Central memory CD8-positive, alpha-beta T cell (primary cell): ENCODE results near the gene SLAMF9.

Experiments
- ATAC-seq: fragments of 150-1000 bp; cut with Tn5 transposase; replicated peaks from 2 replicates; pipeline ENCODE4 v1.10.0; 2022; ENCODE audit warnings: mild to moderate bottlenecking, moderate FRiP score, moderate number of reproducible peaks; ENCODE audit not compliant: poor library complexity, severe bottlenecking; ENCODE audit errors: extremely low read depth
- DNase-seq, 2 donors: peaks; one replicate each; pipeline ENCODE4 v3.0.0; 2021; ENCODE audit warnings: low spot score in 2 of 2
- H3K27ac Mint-ChIP-seq: one replicate; pipeline ENCODE4 v1.8.0; 2022; ENCODE audit warnings: low read depth, mild to moderate bottlenecking, moderate library complexity, mixed read lengths
- H3K27me3 Mint-ChIP-seq: one replicate; pipeline ENCODE4 v1.8.0; 2022; ENCODE audit warnings: mixed read lengths
- H3K36me3 Mint-ChIP-seq: one replicate; pipeline ENCODE4 v1.8.0; 2022; ENCODE audit warnings: mild to moderate bottlenecking, moderate library complexity, mixed read lengths; ENCODE audit not compliant: insufficient read depth
- H3K4me1 Mint-ChIP-seq: one replicate; pipeline ENCODE4 v1.8.0; 2022; ENCODE audit warnings: mixed read lengths
- H3K4me3 Mint-ChIP-seq: one replicate; pipeline ENCODE4 v1.8.0; 2022; ENCODE audit warnings: mild to moderate bottlenecking, moderate library complexity, mixed read lengths
- H3K9me3 Mint-ChIP-seq: one replicate; pipeline ENCODE4 v1.8.0; 2022; ENCODE audit warnings: mixed read lengths

Gene SLAMF9

DNA sequence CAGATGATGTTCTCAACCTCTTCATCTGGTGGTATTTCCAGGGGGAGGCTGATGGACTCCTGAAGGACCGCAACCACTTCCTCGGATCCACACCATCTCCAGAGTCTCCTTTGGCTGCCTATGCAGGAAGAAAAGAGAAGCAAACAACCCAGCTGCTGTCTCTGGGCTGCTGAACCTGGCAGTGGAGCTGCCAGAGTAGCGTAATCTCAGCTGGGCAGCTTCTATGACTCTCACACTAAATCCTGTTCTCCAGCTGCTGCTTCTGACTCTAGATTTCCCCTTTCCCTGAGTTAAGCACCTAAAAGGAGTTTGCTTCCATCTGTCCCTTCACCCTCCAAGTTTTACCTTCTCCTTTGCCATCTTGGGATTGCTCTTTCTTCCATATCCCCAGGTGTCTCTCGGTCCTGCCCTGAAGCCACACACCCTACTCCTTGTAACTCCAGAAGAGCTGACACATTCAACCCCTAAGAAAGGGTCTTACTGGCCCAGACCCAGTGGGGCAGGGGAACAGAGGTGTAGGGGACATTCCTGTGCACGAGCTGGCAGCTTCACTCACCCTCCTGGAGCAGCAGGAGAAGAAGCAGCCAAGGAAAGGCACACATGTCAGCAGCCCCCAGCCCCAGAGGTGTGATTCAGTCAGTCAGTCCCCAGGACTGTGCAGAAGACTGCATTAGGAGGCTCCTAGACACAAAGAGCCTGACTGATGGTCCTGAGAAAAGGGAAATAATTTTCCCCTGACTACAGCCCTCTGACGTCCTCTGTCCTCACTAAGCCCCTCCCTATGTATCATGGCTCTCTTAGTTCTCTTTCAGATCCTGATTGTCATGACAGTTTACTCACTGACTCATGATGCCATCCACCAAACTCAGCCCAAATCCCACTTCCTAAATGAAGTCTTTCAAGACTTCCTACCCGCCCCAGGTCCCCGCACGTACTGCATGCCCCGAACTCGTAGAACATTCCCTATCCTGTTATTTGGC, at the start of gene SLAMF9:
Gene SLAMF9 (minus strand): TSS at position 702 of the 980 bp plus-strand sequence. CDS start 100 bp downstream, at position 602.
- DNase-seq (no peak), ATAC-seq (no peak)
- H3K27me3 Mint-ChIP-seq, result peaks cover 49% of the 10 kb centered on the region
- no peak within 1 kb of the TSS for H3K27ac Mint-ChIP-seq
- no peaks in the 10 kb centered on the region for H3K9me3 Mint-ChIP-seq
- no peak within 1 kb of the TSS for H3K4me3 Mint-ChIP-seq
- no peaks in the 10 kb centered on the region for H3K36me3 Mint-ChIP-seq
- no peaks in the 10 kb centered on the region for H3K4me1 Mint-ChIP-seq

GRCh38 chr1:160001440-160001839, 47.4 kb upstream of the SLAMF9 start:
- ATAC-seq, result no peak
- H3K36me3 Mint-ChIP-seq, result no peaks in the 10 kb centered on the region
- peaks cover 7% of the 10 kb centered on the region for H3K27me3 Mint-ChIP-seq
- no peak overlapping the region for H3K27ac Mint-ChIP-seq
- no peaks in the 10 kb centered on the region for H3K9me3 Mint-ChIP-seq
- no peaks in the 10 kb centered on the region for H3K4me1 Mint-ChIP-seq
- H3K4me3 Mint-ChIP-seq, result no peak overlapping the region
- DNase-seq, result no peak

DNA sequence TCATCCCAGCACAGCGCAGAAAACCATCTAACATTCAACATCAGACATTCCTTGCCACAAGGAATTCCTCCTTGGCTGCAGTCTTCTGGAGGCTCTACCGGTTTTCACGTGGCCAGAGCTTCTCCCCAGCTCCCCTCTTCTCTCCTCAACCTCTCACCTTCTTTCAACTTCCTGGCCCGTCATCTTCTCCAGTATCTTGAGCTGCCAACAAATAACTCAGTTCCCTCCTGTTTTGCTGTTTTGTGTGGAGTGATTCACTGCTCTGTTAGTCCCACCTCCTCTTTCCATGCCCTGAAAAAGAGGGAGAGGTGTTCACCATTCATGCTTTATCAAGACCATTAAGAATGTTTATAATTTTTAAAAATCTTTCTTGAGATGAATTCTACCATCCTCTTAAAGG, 45.2 kb upstream of the SLAMF9 start:
- H3K27ac Mint-ChIP-seq, result no peak overlapping the region
- no peaks in the 10 kb centered on the region for H3K4me1 Mint-ChIP-seq
- H3K4me3 Mint-ChIP-seq, result no peak overlapping the region
- no peaks in the 10 kb centered on the region for H3K36me3 Mint-ChIP-seq
- H3K9me3 Mint-ChIP-seq, result no peaks in the 10 kb centered on the region
- H3K27me3 Mint-ChIP-seq, result peaks cover 25% of the 10 kb centered on the region
- ATAC-seq, result no peak
- DNase-seq, result no peak

DNA sequence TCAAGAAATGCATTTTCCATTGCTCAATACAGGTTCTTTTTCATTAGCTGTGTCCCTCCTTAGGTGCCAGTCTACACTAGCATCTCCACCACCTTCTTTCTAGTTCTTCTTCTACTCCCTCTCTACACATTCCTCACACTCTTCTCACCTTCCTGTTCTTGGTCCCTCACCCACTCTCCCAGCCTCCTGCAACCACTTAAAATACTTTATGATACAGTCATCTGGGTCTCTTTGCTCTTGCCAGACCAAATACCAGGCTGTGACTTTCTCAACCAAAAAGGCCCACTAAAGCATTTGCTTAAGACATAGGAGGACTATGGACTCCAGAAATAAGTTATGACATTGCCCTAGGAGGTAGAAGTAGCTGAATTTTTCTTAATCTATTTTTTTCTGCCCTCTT, 42.6 kb upstream of the SLAMF9 start:
- ATAC-seq, result no peak
- no peak for DNase-seq
- Mint-ChIP-seq H3K27ac (no peak overlapping the region), H3K4me1 (no peaks in the 10 kb centered on the region), H3K36me3 (no peaks in the 10 kb centered on the region), H3K9me3 (no peaks in the 10 kb centered on the region), H3K4me3 (no peak overlapping the region), H3K27me3 (peaks cover 44% of the 10 kb centered on the region)

GRCh38 chr1:159994896-159995295, 40.9 kb upstream of the SLAMF9 start:
- no peaks in the 10 kb centered on the region for H3K4me1 Mint-ChIP-seq
- ATAC-seq (no peak), DNase-seq (no peak)
- H3K27ac Mint-ChIP-seq, result no peak overlapping the region
- no peak overlapping the region for H3K4me3 Mint-ChIP-seq
- H3K27me3 Mint-ChIP-seq, result peaks cover 54% of the 10 kb centered on the region
- H3K9me3 Mint-ChIP-seq, result no peaks in the 10 kb centered on the region
- no peaks in the 10 kb centered on the region for H3K36me3 Mint-ChIP-seq

- DNase-seq, result no peak
- ATAC-seq, result no peak
- Mint-ChIP-seq H3K27ac (no peak overlapping the region), H3K27me3 (peaks cover 63% of the 10 kb centered on the region), H3K9me3 (no peaks in the 10 kb centered on the region), H3K4me3 (no peak overlapping the region), H3K4me1 (no peaks in the 10 kb centered on the region), H3K36me3 (no peaks in the 10 kb centered on the region)
Observed at GRCh38 chr1:159993911-159994310, 39.9 kb upstream of the SLAMF9 start.

GRCh38 chr1:159992161-159992560, 38.1 kb upstream of the SLAMF9 start:
- no peaks in the 10 kb centered on the region for H3K36me3 Mint-ChIP-seq
- H3K9me3 Mint-ChIP-seq, result no peaks in the 10 kb centered on the region
- no peaks in the 10 kb centered on the region for H3K4me1 Mint-ChIP-seq
- peaks cover 74% of the 10 kb centered on the region for H3K27me3 Mint-ChIP-seq
- ATAC-seq, result no peak
- DNase-seq, result no peak
- no peak overlapping the region for H3K4me3 Mint-ChIP-seq
- H3K27ac Mint-ChIP-seq, result no peak overlapping the region

GRCh38 chr1:159991513-159991912, 37.5 kb upstream of the SLAMF9 start:
- ATAC-seq, result no peak

GRCh38 chr1:159990005-159990404, 36.0 kb upstream of the SLAMF9 start:
- Mint-ChIP-seq H3K4me1 (no peaks in the 10 kb centered on the region), H3K9me3 (no peaks in the 10 kb centered on the region), H3K27me3 (peaks cover 56% of the 10 kb centered on the region), H3K4me3 (no peak overlapping the region), H3K27ac (no peak overlapping the region), H3K36me3 (no peaks in the 10 kb centered on the region)
- no peak for DNase-seq
- ATAC-seq, result no peak

More at GRCh38 chr1:159991513-159991912, 37.5 kb upstream of the SLAMF9 start:
- Mint-ChIP-seq H3K4me1 (no peaks in the 10 kb centered on the region), H3K27ac (no peak overlapping the region), H3K36me3 (no peaks in the 10 kb centered on the region), H3K27me3 (peaks cover 71% of the 10 kb centered on the region), H3K9me3 (no peaks in the 10 kb centered on the region), H3K4me3 (no peak overlapping the region)
- DNase-seq, result no peak

DNA sequence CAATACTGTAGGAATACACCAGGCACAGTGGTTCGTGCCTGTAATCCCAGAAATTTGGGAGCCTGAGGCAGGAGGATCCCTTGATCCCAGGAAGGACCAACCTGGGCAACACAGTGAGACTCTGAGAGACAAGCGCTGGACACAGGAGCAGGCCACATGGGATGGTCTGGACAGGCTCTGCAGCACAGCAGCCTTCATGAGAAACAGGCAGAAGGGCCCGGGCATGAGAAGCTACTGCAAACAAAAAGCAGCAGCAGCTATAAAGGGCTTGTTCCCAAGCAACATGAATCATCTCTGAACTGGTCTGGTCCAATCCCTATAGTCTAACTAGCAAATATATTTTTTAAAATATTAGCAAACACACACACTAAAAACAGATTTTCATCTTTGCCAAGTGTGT, 35.5 kb upstream of the SLAMF9 start:
- Mint-ChIP-seq H3K4me3 (no peak overlapping the region), H3K4me1 (no peaks in the 10 kb centered on the region), H3K36me3 (no peaks in the 10 kb centered on the region), H3K27me3 (peaks cover 56% of the 10 kb centered on the region), H3K9me3 (no peaks in the 10 kb centered on the region), H3K27ac (no peak overlapping the region)
- DNase-seq (no peak), ATAC-seq (no peak)

- H3K36me3 Mint-ChIP-seq, result no peaks in the 10 kb centered on the region
- no peaks in the 10 kb centered on the region for H3K9me3 Mint-ChIP-seq
- no peak overlapping the region for H3K4me3 Mint-ChIP-seq
- ATAC-seq (no peak), DNase-seq (no peak)
- peaks cover 57% of the 10 kb centered on the region for H3K27me3 Mint-ChIP-seq
- no peak overlapping the region for H3K27ac Mint-ChIP-seq
- H3K4me1 Mint-ChIP-seq, result no peaks in the 10 kb centered on the region
Observed at GRCh38 chr1:159988006-159988405, 34.0 kb upstream of the SLAMF9 start.

DNA sequence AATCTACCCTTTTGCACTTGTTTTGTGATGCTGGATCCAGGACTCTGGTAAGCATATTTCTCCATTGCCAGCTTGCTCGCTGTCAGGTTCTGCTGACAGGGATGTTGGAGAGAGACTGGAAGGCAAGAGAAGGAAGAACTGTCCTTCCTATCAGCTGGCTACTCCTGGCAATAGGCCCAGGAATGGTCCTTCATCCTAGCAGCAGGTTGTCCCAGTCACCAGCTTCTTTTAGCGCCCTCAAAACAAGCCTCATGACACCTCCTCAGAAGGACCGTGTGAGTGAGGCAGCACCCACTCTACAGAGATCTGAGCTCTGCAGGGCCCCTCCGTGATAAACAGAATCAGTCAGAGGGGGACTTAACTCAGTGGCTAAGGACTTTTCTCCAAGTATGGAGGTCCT, 33.1 kb upstream of the SLAMF9 start:
- Mint-ChIP-seq H3K9me3 (no peaks in the 10 kb centered on the region), H3K27me3 (peaks cover 55% of the 10 kb centered on the region), H3K27ac (no peak overlapping the region), H3K36me3 (no peaks in the 10 kb centered on the region), H3K4me1 (no peaks in the 10 kb centered on the region), H3K4me3 (no peak overlapping the region)
- DNase-seq (no peak), ATAC-seq (no peak)

DNA sequence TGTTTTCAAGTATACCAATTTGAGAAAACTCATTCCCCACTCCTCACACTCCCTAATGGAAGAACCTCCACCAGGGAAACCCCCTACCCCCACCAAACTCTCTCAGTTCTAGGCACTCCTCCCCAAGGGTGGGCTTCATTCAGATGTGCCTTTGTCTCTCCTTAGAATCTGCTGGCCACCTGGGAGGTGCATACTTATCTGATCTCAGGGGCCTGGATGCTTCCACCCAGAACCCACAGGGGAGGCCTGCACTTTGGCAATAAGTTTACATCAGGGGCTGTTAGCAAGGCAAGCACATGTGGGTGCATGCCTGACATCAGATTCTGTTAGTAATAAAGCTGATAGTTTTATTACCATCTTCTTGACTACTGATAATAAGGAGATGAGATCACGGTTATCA, 32.5 kb upstream of the SLAMF9 start:
- no peak overlapping the region for H3K4me3 Mint-ChIP-seq
- DNase-seq, result no peak
- H3K4me1 Mint-ChIP-seq, result no peaks in the 10 kb centered on the region
- H3K9me3 Mint-ChIP-seq, result no peaks in the 10 kb centered on the region
- ATAC-seq, result no peak
- H3K36me3 Mint-ChIP-seq, result no peaks in the 10 kb centered on the region
- no peak overlapping the region for H3K27ac Mint-ChIP-seq
- H3K27me3 Mint-ChIP-seq, result peaks cover 55% of the 10 kb centered on the region
